Epithelial cell of proximal tubule (primary cell): ENCODE measurements around the gene CLTA. TPM values are rescaled to one million over a fixed set of nuclear protein-coding genes. Genes with fewer than 3 reads are reported as not detected.
"Not testable (repeated sequence)": the region's sequence is repeated elsewhere in the genome, so short reads cannot be mapped to it uniquely, and the experiment has no call there.

ENCODE experiments used
- DNase-seq: peaks from one replicate; pipeline ENCODE4 v3.0.0-alpha.2; 2011; ENCODE audit warnings: low read depth
- H3K4me3 ChIP-seq: 2 replicates; pipeline ENCODE4 v1.5.1; 2011; ENCODE audit warnings: low read depth, mild to moderate bottlenecking, low read length
- total RNA-seq: library from RNA; depleted of rRNA; stranded (reverse); fragments of >200 nt; gene quantifications from 2 replicates; pipeline ENCODE4 v1.2.3, GENCODE V29; 2015
- TF ChIP-seq, protein P1 (sequence below): conservative IDR thresholded peaks from 2 replicates; pipeline ENCODE4 v1.5.1; 2012; ENCODE audit warnings: low read depth, mild to moderate bottlenecking, low read length

CLTA gene
- total RNA-seq, 1 donor from 2014 or later = 461 TPM

DNA sequence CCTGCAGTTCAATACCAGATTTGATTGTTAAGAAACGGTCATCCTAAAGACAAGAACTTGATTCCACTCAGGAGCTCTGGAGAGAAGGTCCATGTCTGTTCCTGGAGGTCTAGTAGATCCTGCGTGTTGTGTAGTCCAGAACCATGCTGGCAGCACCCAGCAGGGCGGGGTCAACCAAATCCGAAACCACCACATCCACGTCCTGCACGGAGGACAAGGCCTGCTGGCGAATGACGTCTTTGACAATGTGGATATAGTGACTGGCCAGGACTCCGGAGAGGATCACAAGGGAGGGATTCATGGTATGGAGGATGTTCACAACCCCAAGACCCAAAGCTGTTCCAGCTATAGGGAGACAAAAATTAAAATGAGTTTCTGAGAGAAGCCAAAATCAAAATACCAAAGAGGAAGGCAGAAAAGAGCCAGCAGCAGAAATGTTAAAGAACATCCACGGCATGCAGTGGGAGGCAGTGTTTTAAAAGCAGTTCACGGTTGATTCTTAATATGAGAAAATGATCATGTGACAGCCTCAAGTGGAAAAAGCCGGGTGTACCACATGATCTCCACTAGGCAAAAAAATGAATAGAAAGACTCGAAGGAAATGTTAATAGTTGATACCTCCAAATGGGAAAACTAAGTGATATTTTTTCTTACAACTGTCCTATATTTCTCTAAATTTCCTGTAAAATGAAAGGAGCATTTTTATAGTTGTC is 26.7 kb downstream of the CLTA start:
- TF ChIP-seq, protein P1, sequence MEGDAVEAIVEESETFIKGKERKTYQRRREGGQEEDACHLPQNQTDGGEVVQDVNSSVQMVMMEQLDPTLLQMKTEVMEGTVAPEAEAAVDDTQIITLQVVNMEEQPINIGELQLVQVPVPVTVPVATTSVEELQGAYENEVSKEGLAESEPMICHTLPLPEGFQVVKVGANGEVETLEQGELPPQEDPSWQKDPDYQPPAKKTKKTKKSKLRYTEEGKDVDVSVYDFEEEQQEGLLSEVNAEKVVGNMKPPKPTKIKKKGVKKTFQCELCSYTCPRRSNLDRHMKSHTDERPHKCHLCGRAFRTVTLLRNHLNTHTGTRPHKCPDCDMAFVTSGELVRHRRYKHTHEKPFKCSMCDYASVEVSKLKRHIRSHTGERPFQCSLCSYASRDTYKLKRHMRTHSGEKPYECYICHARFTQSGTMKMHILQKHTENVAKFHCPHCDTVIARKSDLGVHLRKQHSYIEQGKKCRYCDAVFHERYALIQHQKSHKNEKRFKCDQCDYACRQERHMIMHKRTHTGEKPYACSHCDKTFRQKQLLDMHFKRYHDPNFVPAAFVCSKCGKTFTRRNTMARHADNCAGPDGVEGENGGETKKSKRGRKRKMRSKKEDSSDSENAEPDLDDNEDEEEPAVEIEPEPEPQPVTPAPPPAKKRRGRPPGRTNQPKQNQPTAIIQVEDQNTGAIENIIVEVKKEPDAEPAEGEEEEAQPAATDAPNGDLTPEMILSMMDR = no peak
- DNase-seq = no peak
- no peak overlapping the region for H3K4me3 ChIP-seq

DNA sequence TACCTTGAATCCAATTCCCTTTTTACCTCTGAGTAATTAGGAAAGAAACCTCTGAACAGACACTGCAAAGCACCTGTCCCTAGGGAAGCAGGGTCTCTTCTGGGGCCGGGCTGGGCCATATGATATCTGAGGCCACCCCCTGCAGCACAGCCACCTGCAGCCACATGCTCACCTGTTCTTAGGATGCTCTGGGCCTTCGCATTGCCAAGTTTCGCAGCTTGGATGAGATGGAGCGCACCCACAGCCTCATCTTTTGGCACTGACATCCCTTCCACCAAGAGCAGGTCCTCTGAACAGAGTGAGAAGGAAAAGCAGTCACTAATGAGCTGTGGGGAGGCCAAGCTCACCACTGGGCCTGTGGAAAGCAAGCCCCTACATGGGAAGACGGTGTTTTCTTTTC is 27.3 kb downstream of the CLTA start:
- TF ChIP-seq, protein P1 = no peak
- H3K4me3 ChIP-seq = no peak overlapping the region
- no peak for DNase-seq

DNA sequence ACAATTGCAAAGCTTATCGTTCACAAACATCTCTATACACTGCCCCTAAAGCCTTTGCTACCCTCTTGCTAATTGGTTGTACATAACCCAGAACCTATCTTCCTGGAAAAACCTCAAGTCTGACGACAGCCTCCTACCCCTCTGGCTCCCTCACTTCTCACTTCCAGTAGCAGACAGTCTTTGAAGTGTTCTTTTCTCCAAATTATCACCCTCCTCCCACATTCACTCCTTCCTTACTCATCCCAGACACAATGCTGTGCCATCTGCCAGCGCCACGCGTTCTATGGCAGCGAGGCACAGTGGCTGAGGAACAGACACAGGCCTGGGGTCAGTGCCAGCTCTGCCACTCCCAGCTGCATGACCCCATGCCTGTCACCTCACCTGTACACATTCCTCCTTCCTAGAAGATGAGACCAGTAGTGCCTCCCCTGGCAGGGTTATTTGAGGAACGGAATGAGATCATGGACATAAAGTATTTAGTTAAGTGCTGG is 27.7 kb downstream of the CLTA start:
- TF ChIP-seq, protein P1 = no peak
- H3K4me3 ChIP-seq = no peak overlapping the region

DNA sequence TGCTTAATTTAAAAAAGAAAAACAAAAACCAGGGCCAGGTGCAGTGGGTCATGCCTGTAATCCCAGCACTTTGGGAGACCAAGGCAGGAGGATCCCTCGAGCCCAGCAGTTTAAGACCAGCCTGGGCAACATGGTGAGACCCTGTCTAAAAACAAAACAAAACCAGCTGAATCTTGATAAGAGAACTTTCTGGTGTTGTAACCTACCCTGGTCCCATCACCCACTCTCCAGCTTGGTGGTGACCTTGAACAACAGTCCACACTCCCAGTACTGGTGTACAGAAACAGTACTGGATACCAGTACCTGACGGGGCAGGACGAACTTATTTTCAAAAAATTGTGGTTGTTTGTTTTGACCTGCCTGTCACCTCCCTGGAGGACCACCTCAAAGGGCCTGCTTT is 30.9 kb downstream of the CLTA start:
- no peak overlapping the region for H3K4me3 ChIP-seq
- DNase-seq = no peak
- TF ChIP-seq, protein P1 = no peak

More for the DNA sequence above, 27.7 kb downstream of the CLTA start:
- DNase-seq = no peak

DNA sequence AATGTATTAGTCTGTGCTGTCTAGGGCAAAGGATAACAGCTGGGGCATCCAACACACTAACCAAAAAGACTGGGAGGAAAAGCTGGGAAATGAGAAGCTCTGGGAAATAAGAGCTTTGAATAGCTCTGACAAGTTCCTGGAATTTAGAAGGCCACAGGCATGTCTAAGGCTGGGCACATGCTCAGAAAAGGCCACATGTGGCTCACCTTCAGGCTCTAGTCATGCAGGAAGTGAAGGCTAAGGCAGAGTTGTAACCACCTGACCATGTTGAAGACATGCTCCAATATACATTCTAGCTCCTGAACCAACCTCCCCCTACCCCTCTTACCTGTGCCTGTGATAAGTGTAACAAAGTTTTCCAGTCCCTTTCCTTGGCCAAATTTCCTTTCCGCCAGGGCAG is 31.7 kb downstream of the CLTA start:
- H3K4me3 ChIP-seq = no peak overlapping the region
- DNase-seq = no peak
- TF ChIP-seq, protein P1 = no peak

DNA sequence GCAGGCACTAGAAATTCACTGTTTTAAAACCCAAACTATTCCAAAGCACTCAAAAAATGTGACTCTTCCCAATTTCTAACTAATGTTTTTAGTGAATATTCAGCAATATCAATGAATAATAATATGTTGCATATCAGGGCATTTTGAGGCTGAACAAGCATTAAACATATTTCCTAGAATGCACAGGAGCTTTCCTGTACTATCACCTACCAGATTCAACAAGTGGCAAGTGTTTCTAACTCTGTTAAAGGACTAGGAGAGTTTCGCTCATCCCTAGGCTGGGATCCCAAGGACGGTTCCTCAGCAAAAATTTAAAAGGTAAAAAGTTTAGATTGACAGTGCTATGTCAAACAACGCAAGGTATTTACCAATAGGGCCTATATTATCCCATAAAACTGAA is 46.5 kb downstream of the CLTA start:
- H3K4me3 ChIP-seq = no peak overlapping the region
- no peak for DNase-seq
- TF ChIP-seq, protein P1 = no peak

DNA sequence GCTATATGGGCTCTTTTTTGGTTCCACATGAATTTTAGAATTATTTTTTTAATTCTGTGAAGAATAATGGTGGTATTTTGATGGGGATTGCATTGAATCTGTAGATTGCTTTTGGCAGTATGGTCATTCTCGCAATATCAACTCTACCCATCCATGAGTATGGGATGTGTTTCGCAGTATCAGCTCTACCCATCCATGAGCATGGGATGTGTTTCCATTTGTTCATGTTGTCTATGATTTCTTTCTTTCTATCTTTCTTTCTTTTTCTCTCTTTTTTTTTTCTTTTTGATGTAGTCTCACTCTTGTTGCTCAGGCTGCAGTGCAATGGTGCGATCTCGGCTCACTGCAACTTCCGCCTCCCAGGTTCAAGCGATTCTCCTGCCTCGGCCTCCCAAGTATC is 48.5 kb downstream of the CLTA start:
- H3K4me3 ChIP-seq, DNase-seq: not testable (repeated sequence)

DNA sequence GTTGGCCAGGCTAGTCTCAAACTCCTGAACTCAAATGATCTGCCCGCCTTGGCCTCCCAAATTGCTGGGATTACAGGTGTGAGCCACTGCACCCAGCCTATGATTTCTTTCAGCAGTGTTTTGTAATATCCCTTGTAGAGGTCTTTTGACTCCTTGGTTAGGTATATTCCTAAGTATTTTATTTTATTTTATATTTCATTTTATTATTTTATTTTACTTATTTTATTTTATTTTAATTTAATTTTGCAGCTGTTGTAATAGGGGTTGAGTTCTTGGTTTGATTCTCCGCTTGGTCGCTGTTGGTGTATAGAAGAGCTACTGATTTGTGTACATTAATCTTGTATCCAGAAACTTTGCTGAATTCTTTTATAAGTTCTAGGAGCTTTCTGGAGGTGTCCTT is 49.0 kb downstream of the CLTA start:
- not testable (repeated sequence) for H3K4me3 ChIP-seq, DNase-seq
